Gastrocnemius medialis (tissue), 4 donors: ENCODE measurements around the gene VAMP4.

Experiments used
- POLR2A ChIP-seq, 2 donors: fragments of 450-650 bp; IDR thresholded peaks; one replicate each; pipeline ENCODE4 v1.6.1; 2017; ENCODE audit warnings: antibody characterized with exemption in 2 of 2, mild to moderate bottlenecking in 2 of 2, moderate library complexity in 2 of 2
- TF ChIP-seq, protein P1 (sequence below), 5 experiments: fragments of 450-650 bp in 3 of 5; fragments of 200-600 bp in 2 of 5; sonication (generic) in 2 of 5; IDR thresholded peaks in 4 of 5; conservative IDR thresholded peaks in 1 of 5; 1 replicate in 4 of 5; 2 replicates in 1 of 5; pipeline ENCODE4 v1.5.1; 2016 to 2019; ENCODE audit warnings: antibody characterized with exemption in 5 of 5, mild to moderate bottlenecking in 3 of 5, moderate library complexity in 3 of 5

DNA sequence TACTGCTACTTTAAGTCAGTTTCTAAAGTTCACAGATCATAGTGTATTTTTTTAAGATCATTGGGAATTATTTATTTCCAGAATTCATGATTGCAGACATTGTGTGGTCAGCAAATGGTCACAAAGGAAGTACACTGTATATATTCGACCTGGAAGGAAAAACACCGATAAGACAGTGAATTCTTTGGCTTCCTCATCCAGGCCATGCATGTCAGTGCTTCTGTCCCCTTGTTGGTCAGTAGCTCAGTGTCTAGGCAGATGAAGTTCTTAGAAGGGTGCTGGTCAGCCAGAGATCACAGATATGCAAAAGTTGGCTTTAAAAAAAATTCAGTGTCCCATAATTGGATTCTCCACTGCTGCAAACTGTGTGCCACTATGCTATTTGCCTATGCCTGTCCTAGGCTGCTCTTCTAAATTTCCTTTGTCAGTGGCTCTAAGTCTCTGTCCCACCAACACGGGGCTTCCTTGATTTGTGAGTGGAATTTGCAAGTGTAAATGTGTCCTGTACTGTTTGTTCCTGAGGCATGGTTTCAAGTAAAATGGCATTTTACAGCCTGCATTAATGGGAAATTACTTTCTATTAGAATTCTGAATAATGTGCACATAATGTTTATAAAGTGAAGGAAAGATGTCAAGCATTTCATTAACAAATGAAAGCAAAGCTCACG is 12.0 kb upstream of the VAMP4 start:
- TF ChIP-seq, protein P1, sequence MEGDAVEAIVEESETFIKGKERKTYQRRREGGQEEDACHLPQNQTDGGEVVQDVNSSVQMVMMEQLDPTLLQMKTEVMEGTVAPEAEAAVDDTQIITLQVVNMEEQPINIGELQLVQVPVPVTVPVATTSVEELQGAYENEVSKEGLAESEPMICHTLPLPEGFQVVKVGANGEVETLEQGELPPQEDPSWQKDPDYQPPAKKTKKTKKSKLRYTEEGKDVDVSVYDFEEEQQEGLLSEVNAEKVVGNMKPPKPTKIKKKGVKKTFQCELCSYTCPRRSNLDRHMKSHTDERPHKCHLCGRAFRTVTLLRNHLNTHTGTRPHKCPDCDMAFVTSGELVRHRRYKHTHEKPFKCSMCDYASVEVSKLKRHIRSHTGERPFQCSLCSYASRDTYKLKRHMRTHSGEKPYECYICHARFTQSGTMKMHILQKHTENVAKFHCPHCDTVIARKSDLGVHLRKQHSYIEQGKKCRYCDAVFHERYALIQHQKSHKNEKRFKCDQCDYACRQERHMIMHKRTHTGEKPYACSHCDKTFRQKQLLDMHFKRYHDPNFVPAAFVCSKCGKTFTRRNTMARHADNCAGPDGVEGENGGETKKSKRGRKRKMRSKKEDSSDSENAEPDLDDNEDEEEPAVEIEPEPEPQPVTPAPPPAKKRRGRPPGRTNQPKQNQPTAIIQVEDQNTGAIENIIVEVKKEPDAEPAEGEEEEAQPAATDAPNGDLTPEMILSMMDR (IDR thresholded peaks at IDR 0.05 in 4 of 5, conservative IDR thresholded peaks at IDR 0.05 in 1 of 5): no peak
- no peak for TF ChIP-seq POLR2A (IDR thresholded peaks at IDR 0.05)
